ENCODE measurements around the gene DOCK7. TPM values are rescaled to one million over a fixed set of nuclear protein-coding genes. Genes with fewer than 3 reads are reported as not detected.

Gene DOCK7
- total RNA-seq, 1 experiment from 2014 or later: 70.1 TPM

GRCh38 chr1:62654744-62655143 lies 33.4 kb downstream of the DOCK7 start:
- H3K27ac ChIP-seq (ENCODE audit: low read length): no peak overlapping the region
- no peaks in the 10 kb centered on the region for H3K9me3 ChIP-seq (ENCODE audit: low read length)
- no TSS peak for BruUV-seq (replicated peaks)
- peaks cover 11% of the 10 kb centered on the region; the same call in 1 of the 2 replicates for H3K79me2 ChIP-seq (ENCODE audit: low read length)
- H3K9ac ChIP-seq (ENCODE audit: low read length): no peak overlapping the region
- intact Hi-C loops (cut with micrococcal nuclease): no loop called here
- ChIA-PET CTCF (no interaction called here), POLR2A (ENCODE audit: unreplicated experiment) (no interaction called here)
- no peak overlapping the region for H2AFZ ChIP-seq (ENCODE audit: low read length)
- H3K27me3 ChIP-seq (ENCODE audit: low read length): no peaks in the 10 kb centered on the region
- H3K36me3 ChIP-seq (ENCODE audit: low read depth, low read length): peaks cover 5% of the 10 kb centered on the region; the same call in 1 of the 2 replicates
- H3K4me1 ChIP-seq (ENCODE audit: insufficient read depth, low read length): no peaks in the 10 kb centered on the region
- no peaks in the 10 kb centered on the region for H3F3A ChIP-seq (ENCODE audit: low read length, unreplicated experiment)
- H3K4me2 ChIP-seq (ENCODE audit: low read length): no peak overlapping the region
- H4K20me1 ChIP-seq (ENCODE audit: low read length): no peaks in the 10 kb centered on the region
- DNase-seq: no peak
- H3K4me3 ChIP-seq (ENCODE audit: low read length): no peak overlapping the region
- no peak for TF ChIP-seq CTCF (conservative IDR thresholded peaks at IDR 0.05; ENCODE audit: low read depth, low read length)
- no peak for ATAC-seq
- H3K9me2 ChIP-seq (replicated peaks; ENCODE audit: low read length): no peaks in the 10 kb centered on the region

- no peaks in the 10 kb centered on the region for H3K4me1 ChIP-seq (ENCODE audit: insufficient read depth, low read length)
- H3K36me3 ChIP-seq (ENCODE audit: low read depth, low read length): peaks cover 5% of the 10 kb centered on the region; the same call in 1 of the 2 replicates
- H3K9me3 ChIP-seq (ENCODE audit: low read length): no peaks in the 10 kb centered on the region
- H4K20me1 ChIP-seq (ENCODE audit: low read length): no peaks in the 10 kb centered on the region
- TF ChIP-seq EZH2phosphoT487 (IDR thresholded peaks at IDR 0.05; ENCODE audit: borderline replicate concordance, low read length) (no peak), CTCF (conservative IDR thresholded peaks at IDR 0.05; ENCODE audit: low read depth, low read length) (no peak), EZH2 (IDR thresholded peaks at IDR 0.05; ENCODE audit: low read length, unreplicated experiment) (no peak)
- ChIA-PET POLR2A (ENCODE audit: unreplicated experiment) (no interaction called here), CTCF (no interaction called here)
- H3F3A ChIP-seq (ENCODE audit: low read length, unreplicated experiment): no peaks in the 10 kb centered on the region
- no peak for ATAC-seq
- no peak overlapping the region for H3K4me2 ChIP-seq (ENCODE audit: low read length)
- H3K9me2 ChIP-seq (replicated peaks; ENCODE audit: low read length): no peaks in the 10 kb centered on the region
- H3K79me2 ChIP-seq (ENCODE audit: low read length): peaks cover 6% of the 10 kb centered on the region; the same call in 1 of the 2 replicates
- no peaks in the 10 kb centered on the region for H3K27me3 ChIP-seq (ENCODE audit: low read length)
- no peak for DNase-seq
- no peak overlapping the region for H3K27ac ChIP-seq (ENCODE audit: low read length)
- intact Hi-C loops (cut with micrococcal nuclease): no loop called here
- H2AFZ ChIP-seq (ENCODE audit: low read length): no peak overlapping the region
- BruUV-seq (replicated peaks): no TSS peak
- no peak overlapping the region for H3K9ac ChIP-seq (ENCODE audit: low read length)
- H3K4me3 ChIP-seq (ENCODE audit: low read length): no peak overlapping the region
Measured at GRCh38 chr1:62652387-62652786, 35.8 kb downstream of the DOCK7 start.

- intact Hi-C loops (cut with micrococcal nuclease): no loop called here
- Histone ChIP-seq H2AFZ (ENCODE audit: low read length) (no peak overlapping the region), H3K36me3 (ENCODE audit: low read depth, low read length) (peaks cover 13% of the 10 kb centered on the region), H3K4me1 (ENCODE audit: insufficient read depth, low read length) (no peaks in the 10 kb centered on the region), H3K4me2 (ENCODE audit: low read length) (no peak overlapping the region), H3K27me3 (ENCODE audit: low read length) (no peaks in the 10 kb centered on the region), H3K9me3 (ENCODE audit: low read length) (no peaks in the 10 kb centered on the region), H3K9me2 (replicated peaks; ENCODE audit: low read length) (no peaks in the 10 kb centered on the region), H4K20me1 (ENCODE audit: low read length) (no peaks in the 10 kb centered on the region), H3K4me3 (ENCODE audit: low read length) (no peak overlapping the region), H3K27ac (ENCODE audit: low read length) (no peak overlapping the region), H3K79me2 (ENCODE audit: low read length) (no peaks in the 10 kb centered on the region), H3F3A (ENCODE audit: low read length, unreplicated experiment) (no peaks in the 10 kb centered on the region), H3K9ac (ENCODE audit: low read length) (no peak overlapping the region)
- POLR2A ChIA-PET (ENCODE audit: unreplicated experiment): no interaction called here
- ATAC-seq: no peak
- TF ChIP-seq EZH2phosphoT487 (IDR thresholded peaks at IDR 0.05; ENCODE audit: borderline replicate concordance, low read length) (no peak), CTCF (conservative IDR thresholded peaks at IDR 0.05; ENCODE audit: low read depth, low read length) (no peak)
- BruUV-seq (replicated peaks): no TSS peak
- no peak for DNase-seq
- CTCF ChIA-PET: no interaction called here
Measured at GRCh38 chr1:62643283-62643682, 44.9 kb downstream of the DOCK7 start.
